ENCODE results near the gene MMP15.

- no peak for TF ChIP-seq CREB1 (CRISPR knock-in tag; IDR thresholded peaks at IDR 0.05)
- TF ChIP-seq ETV6 (CRISPR knock-in tag; IDR thresholded peaks at IDR 0.05), result no peak
- TF ChIP-seq, protein P1, sequence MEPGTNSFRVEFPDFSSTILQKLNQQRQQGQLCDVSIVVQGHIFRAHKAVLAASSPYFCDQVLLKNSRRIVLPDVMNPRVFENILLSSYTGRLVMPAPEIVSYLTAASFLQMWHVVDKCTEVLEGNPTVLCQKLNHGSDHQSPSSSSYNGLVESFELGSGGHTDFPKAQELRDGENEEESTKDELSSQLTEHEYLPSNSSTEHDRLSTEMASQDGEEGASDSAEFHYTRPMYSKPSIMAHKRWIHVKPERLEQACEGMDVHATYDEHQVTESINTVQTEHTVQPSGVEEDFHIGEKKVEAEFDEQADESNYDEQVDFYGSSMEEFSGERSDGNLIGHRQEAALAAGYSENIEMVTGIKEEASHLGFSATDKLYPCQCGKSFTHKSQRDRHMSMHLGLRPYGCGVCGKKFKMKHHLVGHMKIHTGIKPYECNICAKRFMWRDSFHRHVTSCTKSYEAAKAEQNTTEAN (CRISPR knock-in tag; IDR thresholded peaks at IDR 0.05), result no peak
- TF ChIP-seq, protein P2, sequence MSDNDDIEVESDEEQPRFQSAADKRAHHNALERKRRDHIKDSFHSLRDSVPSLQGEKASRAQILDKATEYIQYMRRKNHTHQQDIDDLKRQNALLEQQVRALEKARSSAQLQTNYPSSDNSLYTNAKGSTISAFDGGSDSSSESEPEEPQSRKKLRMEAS (CRISPR knock-in tag; IDR thresholded peaks at IDR 0.05), result no peak
- no peak for TF ChIP-seq CTCF (IDR thresholded peaks at IDR 0.05)
- no peak for TF ChIP-seq MXD4 (CRISPR knock-in tag; IDR thresholded peaks at IDR 0.05; ENCODE audit: borderline replicate concordance)
- no peak for TF ChIP-seq HMGXB4 (CRISPR knock-in tag; IDR thresholded peaks at IDR 0.05)
- TF ChIP-seq TEAD1 (CRISPR knock-in tag; IDR thresholded peaks at IDR 0.05), result no peak
- no peak for TF ChIP-seq OVOL2 (CRISPR knock-in tag; IDR thresholded peaks at IDR 0.05; ENCODE audit: borderline replicate concordance)
- TF ChIP-seq ELF4 (CRISPR knock-in tag; IDR thresholded peaks at IDR 0.05; ENCODE audit: low read depth), result no peak
- TF ChIP-seq ESRRA (CRISPR knock-in tag; IDR thresholded peaks at IDR 0.05; ENCODE audit: borderline replicate concordance), result no peak
- no peak for TF ChIP-seq NR1H2 (CRISPR knock-in tag; IDR thresholded peaks at IDR 0.05)
Measured at GRCh38 chr16:57998486-57998885, 27.1 kb upstream of the MMP15 start.
